GM04503 (cell line): ENCODE results near the gene OR2L8.

ENCODE experiments used
- DNase-seq: peaks from one replicate; pipeline ENCODE4 v3.0.0-alpha.2; 2012; ENCODE audit warnings: low read depth

OR2L8 gene

DNA sequence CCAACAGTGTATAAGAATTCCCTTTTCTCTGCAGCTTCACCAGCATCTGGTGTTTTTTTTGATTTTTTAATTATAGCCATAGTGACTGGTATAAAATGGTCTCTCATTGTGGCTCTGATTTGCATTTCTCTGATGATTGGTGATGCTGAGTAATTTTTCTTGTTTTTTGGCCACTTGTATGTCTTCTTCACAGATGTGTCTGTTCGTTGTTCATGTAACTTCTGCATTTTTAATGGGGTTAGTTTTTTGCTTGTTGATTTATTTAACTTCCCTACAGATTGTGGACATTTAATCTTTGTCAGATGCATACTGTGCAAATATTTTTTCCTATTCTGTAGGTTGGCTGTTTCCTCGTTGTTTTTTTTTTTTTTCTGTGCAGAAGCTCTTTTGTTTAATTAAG is 44.3 kb downstream of the OR2L8 start:
- DNase-seq: no peak

DNA sequence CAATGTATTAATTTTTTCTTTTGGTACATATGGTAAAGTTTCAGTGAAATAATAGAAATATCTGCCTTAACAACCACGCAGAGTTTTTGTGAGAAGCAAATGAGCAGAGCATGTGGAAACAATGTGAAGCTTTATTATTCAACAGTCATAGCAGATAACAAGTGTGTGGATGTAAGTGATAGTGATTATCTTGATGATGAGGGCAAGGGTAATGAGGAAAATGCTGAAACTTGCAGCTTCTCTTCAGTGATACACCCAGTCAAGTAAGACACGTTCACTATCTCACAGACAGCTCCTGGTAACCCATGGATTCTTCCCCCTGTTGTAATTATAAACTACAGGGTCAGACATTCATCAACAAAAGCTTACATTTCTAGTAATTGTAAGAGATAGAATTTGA is 50.2 kb downstream of the OR2L8 start:
- no peak for DNase-seq
